ENCODE results near the gene PDE4D. TPM values are rescaled to one million over a fixed set of nuclear protein-coding genes. Genes with fewer than 3 reads are reported as not detected.

PDE4D gene
- total RNA-seq, 1 donor from 2014 or later, result 85.8 TPM

DNA sequence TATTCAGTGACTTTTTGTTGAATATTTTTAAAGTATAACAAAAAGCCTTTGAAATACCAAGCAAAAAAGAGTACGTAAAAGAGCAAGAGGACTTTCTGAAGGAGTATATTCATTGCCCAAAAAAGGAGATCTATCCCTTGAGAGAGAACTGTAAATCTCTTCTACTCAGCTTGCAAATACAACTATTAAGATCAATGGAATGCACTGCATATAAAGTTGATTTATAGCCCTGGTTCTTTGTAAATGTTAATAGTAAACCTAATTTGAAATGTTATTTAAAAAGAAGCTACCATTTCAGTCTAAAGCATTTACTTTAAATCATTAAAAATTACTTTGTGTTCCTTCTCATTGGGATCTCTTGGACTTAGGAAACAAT is 168.1 kb downstream of the PDE4D start:
- TF ChIP-seq, protein P1, sequence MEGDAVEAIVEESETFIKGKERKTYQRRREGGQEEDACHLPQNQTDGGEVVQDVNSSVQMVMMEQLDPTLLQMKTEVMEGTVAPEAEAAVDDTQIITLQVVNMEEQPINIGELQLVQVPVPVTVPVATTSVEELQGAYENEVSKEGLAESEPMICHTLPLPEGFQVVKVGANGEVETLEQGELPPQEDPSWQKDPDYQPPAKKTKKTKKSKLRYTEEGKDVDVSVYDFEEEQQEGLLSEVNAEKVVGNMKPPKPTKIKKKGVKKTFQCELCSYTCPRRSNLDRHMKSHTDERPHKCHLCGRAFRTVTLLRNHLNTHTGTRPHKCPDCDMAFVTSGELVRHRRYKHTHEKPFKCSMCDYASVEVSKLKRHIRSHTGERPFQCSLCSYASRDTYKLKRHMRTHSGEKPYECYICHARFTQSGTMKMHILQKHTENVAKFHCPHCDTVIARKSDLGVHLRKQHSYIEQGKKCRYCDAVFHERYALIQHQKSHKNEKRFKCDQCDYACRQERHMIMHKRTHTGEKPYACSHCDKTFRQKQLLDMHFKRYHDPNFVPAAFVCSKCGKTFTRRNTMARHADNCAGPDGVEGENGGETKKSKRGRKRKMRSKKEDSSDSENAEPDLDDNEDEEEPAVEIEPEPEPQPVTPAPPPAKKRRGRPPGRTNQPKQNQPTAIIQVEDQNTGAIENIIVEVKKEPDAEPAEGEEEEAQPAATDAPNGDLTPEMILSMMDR (IDR thresholded peaks at IDR 0.05), result no peak
- no peak overlapping the region for H3K27ac ChIP-seq
- no peaks in the 10 kb centered on the region for H3K4me1 ChIP-seq
- no peak for DNase-seq
- intact Hi-C loops (cut with DNase I), result no loop called here
- H3K36me3 ChIP-seq, result no peaks in the 10 kb centered on the region
- no peak for ATAC-seq
- H3K9me3 ChIP-seq, result no peaks in the 10 kb centered on the region
- H3K27me3 ChIP-seq, result no peaks in the 10 kb centered on the region
- no peak overlapping the region for H3K4me3 ChIP-seq

DNA sequence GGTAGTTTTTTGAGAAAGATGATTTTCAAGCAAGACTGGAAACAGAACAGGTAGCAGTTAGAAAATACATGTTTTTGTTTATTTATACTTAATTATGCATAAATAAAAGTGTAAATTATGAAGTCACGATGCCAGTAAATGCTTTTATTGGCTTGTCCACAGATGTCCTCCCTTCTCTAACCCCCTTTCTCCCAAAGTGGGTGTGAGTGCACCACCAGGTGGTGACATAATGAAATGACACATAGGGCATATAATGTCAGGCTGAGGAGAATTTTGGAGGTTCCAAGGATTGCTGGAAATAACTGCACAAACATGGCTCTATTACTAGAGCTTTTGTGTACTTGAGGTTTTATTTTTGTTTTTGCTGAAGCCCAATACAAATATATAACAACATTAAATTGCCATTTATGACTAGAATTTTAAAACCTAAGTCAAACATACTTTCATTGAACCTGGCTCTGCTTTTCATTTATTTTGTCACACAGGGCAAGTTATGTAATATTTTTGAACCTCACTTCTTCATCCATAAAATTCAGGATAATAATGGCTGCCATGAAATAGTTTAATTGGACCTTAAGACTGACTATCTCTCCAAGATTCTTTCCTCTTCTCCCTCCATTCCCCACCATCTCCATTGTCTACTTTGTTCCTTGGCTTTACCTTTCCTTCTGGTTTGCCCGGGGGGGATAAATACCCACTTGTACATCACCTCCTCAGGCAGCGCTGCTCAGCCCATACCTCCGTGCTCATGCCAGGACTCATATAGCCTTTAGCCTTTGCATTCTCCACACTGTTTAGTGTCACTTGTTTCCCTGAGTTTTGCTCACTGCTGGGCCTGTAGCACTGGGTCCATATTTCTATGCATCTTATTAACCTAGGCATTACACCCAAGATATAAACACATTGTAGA is 168.8 kb downstream of the PDE4D start:
- peak; percentile 88 for ATAC-seq
- no peaks in the 10 kb centered on the region for H3K36me3 ChIP-seq
- H3K27me3 ChIP-seq, result no peaks in the 10 kb centered on the region
- no peaks in the 10 kb centered on the region for H3K4me1 ChIP-seq
- no peaks in the 10 kb centered on the region for H3K9me3 ChIP-seq
- H3K27ac ChIP-seq, result no peak overlapping the region
- TF ChIP-seq, protein P1 (IDR thresholded peaks at IDR 0.05), result peak; percentile 66
- H3K4me3 ChIP-seq, result no peak overlapping the region
- intact Hi-C loops (cut with DNase I), result no loop called here
- DNase-seq, result no peak

- no peak overlapping the region for H3K4me3 ChIP-seq
- intact Hi-C loops (cut with DNase I), result no loop called here
- ATAC-seq (no peak), DNase-seq (no peak)
- H3K27me3 ChIP-seq, result no peaks in the 10 kb centered on the region
- TF ChIP-seq, protein P1 (IDR thresholded peaks at IDR 0.05), result no peak
- no peak overlapping the region for H3K27ac ChIP-seq
- H3K9me3 ChIP-seq, result no peaks in the 10 kb centered on the region
- H3K36me3 ChIP-seq, result no peaks in the 10 kb centered on the region
- H3K4me1 ChIP-seq, result no peaks in the 10 kb centered on the region
Observed at GRCh38 chr5:59722874-59723273, 170.7 kb downstream of the PDE4D start.

GRCh38 chr5:59721741-59722140 is 171.8 kb downstream of the PDE4D start:
- DNase-seq (no peak), ATAC-seq (no peak)
- H3K9me3 ChIP-seq, result no peaks in the 10 kb centered on the region
- no peaks in the 10 kb centered on the region for H3K27me3 ChIP-seq
- H3K4me3 ChIP-seq, result no peak overlapping the region
- TF ChIP-seq, protein P1 (IDR thresholded peaks at IDR 0.05), result no peak
- intact Hi-C loops (cut with DNase I), result no loop called here
- no peaks in the 10 kb centered on the region for H3K4me1 ChIP-seq
- no peak overlapping the region for H3K27ac ChIP-seq
- H3K36me3 ChIP-seq, result no peaks in the 10 kb centered on the region

- intact Hi-C loops (cut with DNase I), result no loop called here
- H3K27me3 ChIP-seq, result no peaks in the 10 kb centered on the region
- no peaks in the 10 kb centered on the region for H3K36me3 ChIP-seq
- H3K4me3 ChIP-seq, result no peak overlapping the region
- TF ChIP-seq, protein P1 (IDR thresholded peaks at IDR 0.05), result no peak
- no peaks in the 10 kb centered on the region for H3K9me3 ChIP-seq
- no peak overlapping the region for H3K27ac ChIP-seq
- no peaks in the 10 kb centered on the region for H3K4me1 ChIP-seq
- DNase-seq (no peak), ATAC-seq (no peak)
Observed at GRCh38 chr5:59720063-59720462, 173.5 kb downstream of the PDE4D start.

All from upper lobe of right lung (tissue), 1 donor.